Activated CD4-positive, alpha-beta T cell treated with anti-CD3 and anti-CD28 coated beads for 36 hours (primary cell): ENCODE data around the gene ARMC5. TPM values are rescaled to one million over a fixed set of nuclear protein-coding genes. Genes with fewer than 3 reads are reported as not detected.
"Not testable (repeated sequence)": the region's sequence is repeated elsewhere in the genome, so short reads cannot be mapped to it uniquely, and the experiment has no call there.

ENCODE experiments used
- ATAC-seq: fragments of 200-7000 bp; cut with Tn5 transposase; one replicate; pipeline ENCODE4 v1.10.0; 2021; ENCODE audit warnings: mild to moderate bottlenecking, moderate library complexity
- CTCF ChIA-PET: fragments of 350-600 bp; sonication (Branson Sonifier 250); formaldehyde crosslinking; loops from one replicate; lab custom pipeline; 2021; ENCODE audit warnings: antibody characterized with exemption; lab: Charles Lee
- POLR2A ChIA-PET: fragments of 350-600 bp; sonication (Branson Sonifier 250); formaldehyde crosslinking; loops from one replicate; lab custom pipeline; 2021; ENCODE audit warnings: antibody characterized with exemption, inconsistent platforms; lab: Charles Lee
- DNase-seq: peaks from one replicate; pipeline ENCODE4 v3.0.0-alpha.2; 2020
- H3K27ac Mint-ChIP-seq: one replicate; pipeline ENCODE4 v1.8.0; 2021; ENCODE audit warnings: mixed read lengths
- H3K27me3 Mint-ChIP-seq: one replicate; pipeline ENCODE4 v1.8.0; 2021; ENCODE audit warnings: mixed read lengths
- H3K36me3 Mint-ChIP-seq: one replicate; pipeline ENCODE4 v1.8.0; 2021; ENCODE audit warnings: low read depth, mixed read lengths
- H3K4me1 Mint-ChIP-seq: one replicate; pipeline ENCODE4 v1.8.0; 2021; ENCODE audit warnings: mixed read lengths
- H3K4me3 Mint-ChIP-seq: one replicate; pipeline ENCODE4 v1.8.0; 2021; ENCODE audit warnings: mild to moderate bottlenecking, moderate library complexity, mixed read lengths
- H3K9me3 Mint-ChIP-seq: one replicate; pipeline ENCODE4 v1.8.0; 2021; ENCODE audit warnings: low read depth, mixed read lengths
- intact Hi-C, 2 experiments: fragments of 100-400 bp; cut with DNase I in 1 of 2; cut with micrococcal nuclease in 1 of 2; formaldehyde crosslinking; loops; one replicate each; pipeline versions ENCODE4 v1.14.2 to v1.15.1; 2022 to 2024; cut with DNase I, micrococcal nuclease
- total RNA-seq, 2 experiments: library from RNA; stranded (reverse); gene quantifications; one replicate each; pipeline ENCODE4 v1.2.3, GENCODE V29; 2021

ARMC5 gene
- total RNA-seq, 2 experiments from 2014 or later = 7.0 to 7.9 TPM

- H3K27me3 Mint-ChIP-seq = no peaks in the 10 kb centered on the region
Observed at GRCh38 chr16:31480851-31481536, 21.7 kb downstream of the ARMC5 start.

GRCh38 chr16:31483081-31483480 is 23.8 kb downstream of the ARMC5 start, which contains the start of gene SLC5A2:
Gene SLC5A2, plus strand, starts transcription at chr16:31483123. Its CDS starts 14 bp downstream, at chr16:31483137.
- H3K4me3 Mint-ChIP-seq = no peak within 1 kb of the TSS
- intact Hi-C loops = no loop called here
- POLR2A ChIA-PET = interaction anchor here (0.6 kb wide), 1 partner anchor 290 kb away, joined by 4 read pairs; no protein-coding TSS in a partner anchor
- ATAC-seq (no peak), DNase-seq (no peak)
- no peaks in the 10 kb centered on the region for H3K36me3 Mint-ChIP-seq
- CTCF ChIA-PET = no interaction called here
- H3K4me1 Mint-ChIP-seq = peaks cover 8% of the 10 kb centered on the region
- H3K9me3 Mint-ChIP-seq = no peaks in the 10 kb centered on the region
- peaks cover 2% of the 10 kb centered on the region for H3K27me3 Mint-ChIP-seq
- no peak within 1 kb of the TSS for H3K27ac Mint-ChIP-seq

More at GRCh38 chr16:31480851-31481536, 21.7 kb downstream of the ARMC5 start:
- intact Hi-C loops = no loop called here
- H3K9me3 Mint-ChIP-seq = no peaks in the 10 kb centered on the region
- DNase-seq = no peak
- no peak overlapping the region for H3K27ac Mint-ChIP-seq
- CTCF ChIA-PET = no interaction called here
- H3K4me3 Mint-ChIP-seq = no peak overlapping the region
- POLR2A ChIA-PET = no interaction called here
- ATAC-seq = no peak
- peaks cover 19% of the 10 kb centered on the region for H3K4me1 Mint-ChIP-seq
- H3K36me3 Mint-ChIP-seq = no peaks in the 10 kb centered on the region

- H3K4me1 Mint-ChIP-seq, H3K9me3 Mint-ChIP-seq, H3K27ac Mint-ChIP-seq, H3K4me3 Mint-ChIP-seq, H3K27me3 Mint-ChIP-seq, intact Hi-C loops, DNase-seq, H3K36me3 Mint-ChIP-seq, CTCF ChIA-PET, ATAC-seq: not testable (repeated sequence)
- POLR2A ChIA-PET = interaction anchor here (0.7 kb wide), 1 partner anchor 392 kb away, joined by 3 read pairs; no protein-coding TSS in a partner anchor
Observed at GRCh38 chr16:31484048-31484447, 24.7 kb downstream of the ARMC5 start.

GRCh38 chr16:31484491-31485171 is 25.3 kb downstream of the ARMC5 start:
- Mint-ChIP-seq H3K27ac (no peak overlapping the region), H3K27me3 (peaks cover 2% of the 10 kb centered on the region), H3K36me3 (peaks cover 2% of the 10 kb centered on the region), H3K4me3 (no peak overlapping the region), H3K4me1 (peaks cover 6% of the 10 kb centered on the region), H3K9me3 (no peaks in the 10 kb centered on the region)
- CTCF ChIA-PET = no interaction called here
- ATAC-seq (no peak), DNase-seq (no peak)
- intact Hi-C loops = no loop called here
- POLR2A ChIA-PET = no interaction called here

- peaks cover 4% of the 10 kb centered on the region for H3K36me3 Mint-ChIP-seq
- CTCF ChIA-PET = interaction anchor here (0.7 to 1.1 kb wide), 2 partner anchors 24 to 25 kb away, joined by 3 read pairs; no protein-coding TSS in a partner anchor
- H3K27ac Mint-ChIP-seq = no peak overlapping the region
- POLR2A ChIA-PET = no interaction called here
- H3K27me3 Mint-ChIP-seq = peaks cover 2% of the 10 kb centered on the region
- intact Hi-C loops = no loop called here
- H3K4me3 Mint-ChIP-seq = no peak overlapping the region
- no peak for DNase-seq
- no peaks in the 10 kb centered on the region for H3K9me3 Mint-ChIP-seq
- no peak for ATAC-seq
- H3K4me1 Mint-ChIP-seq = peaks cover 6% of the 10 kb centered on the region
Observed at GRCh38 chr16:31485571-31485970, 26.3 kb downstream of the ARMC5 start.

GRCh38 chr16:31486045-31486444 is 26.7 kb downstream of the ARMC5 start:
- intact Hi-C loops = no loop called here
- ChIA-PET POLR2A (no interaction called here), CTCF (interaction anchor here (0.7 to 1.1 kb wide), 2 partner anchors 24 to 25 kb away, joined by 3 read pairs; no protein-coding TSS in a partner anchor)
- peaks cover 7% of the 10 kb centered on the region for H3K36me3 Mint-ChIP-seq
- H3K27ac Mint-ChIP-seq = no peak overlapping the region
- no peaks in the 10 kb centered on the region for H3K9me3 Mint-ChIP-seq
- peaks cover 6% of the 10 kb centered on the region for H3K4me1 Mint-ChIP-seq
- peaks cover 2% of the 10 kb centered on the region for H3K27me3 Mint-ChIP-seq
- peak overlapping the region; percentile 25 for H3K4me3 Mint-ChIP-seq
- ATAC-seq (no peak), DNase-seq (no peak)

GRCh38 chr16:31487071-31487719 is 27.9 kb downstream of the ARMC5 start:
- intact Hi-C loops = loop anchor here (1.0 kb wide), 2 partner anchors 21 to 28 kb away; partner anchors contain the start of genes ARMC5 (in 2 of the 2) and RUSF1 (in 1 of the 2)
- Mint-ChIP-seq H3K4me3 (peak overlapping the region; percentile 77), H3K9me3 (no peaks in the 10 kb centered on the region), H3K27me3 (peaks cover 2% of the 10 kb centered on the region), H3K36me3 (peaks cover 7% of the 10 kb centered on the region), H3K4me1 (peaks cover 6% of the 10 kb centered on the region), H3K27ac (no peak overlapping the region)
- no peak for DNase-seq
- ATAC-seq = no peak
- CTCF ChIA-PET = no interaction called here
- POLR2A ChIA-PET = no interaction called here

- peak; percentile 74 for DNase-seq
- peak; percentile 93 for ATAC-seq
- Mint-ChIP-seq H3K4me3 (peak overlapping the region; percentile 77), H3K4me1 (peaks cover 6% of the 10 kb centered on the region), H3K9me3 (no peaks in the 10 kb centered on the region), H3K36me3 (peaks cover 10% of the 10 kb centered on the region), H3K27me3 (peaks cover 2% of the 10 kb centered on the region), H3K27ac (no peak overlapping the region)
- POLR2A ChIA-PET = interaction anchor here (1.2 kb wide), 1 partner anchor 21 kb away, joined by 3 read pairs; the partner anchor contains the start of gene RUSF1
- intact Hi-C loops = loop anchor here (1.0 kb wide), 2 partner anchors 20 to 29 kb away; partner anchors contain the start of genes ARMC5 (in 2 of the 2) and RUSF1 (in 1 of the 2)
- CTCF ChIA-PET = interaction anchor here (1.6 kb wide), 1 partner anchor 27 kb away, joined by 6 read pairs; no protein-coding TSS in a partner anchor
Observed at GRCh38 chr16:31487720-31488467, 28.6 kb downstream of the ARMC5 start.

- Mint-ChIP-seq H3K4me3 (peak overlapping the region; percentile 26), H3K4me1 (peaks cover 6% of the 10 kb centered on the region), H3K27me3 (peaks cover 2% of the 10 kb centered on the region), H3K36me3 (peaks cover 10% of the 10 kb centered on the region), H3K9me3 (no peaks in the 10 kb centered on the region), H3K27ac (no peak overlapping the region)
- intact Hi-C loops = no loop called here
- CTCF ChIA-PET = interaction anchor here (0.8 to 1.6 kb wide), 2 partner anchors 28 to 124 kb away, joined by 3 to 6 read pairs; no protein-coding TSS in a partner anchor
- ATAC-seq (no peak), DNase-seq (no peak)
- POLR2A ChIA-PET = interaction anchor here (1.2 kb wide), 1 partner anchor 20 kb away, joined by 3 read pairs; the partner anchor contains the start of gene RUSF1
Observed at GRCh38 chr16:31488468-31489297, 29.4 kb downstream of the ARMC5 start.

- no peak for DNase-seq
- H3K27ac Mint-ChIP-seq = no peak overlapping the region
Observed at GRCh38 chr16:31489298-31489564, 29.9 kb downstream of the ARMC5 start.

More at GRCh38 chr16:31489298-31489564, 29.9 kb downstream of the ARMC5 start:
- ATAC-seq = no peak
- Mint-ChIP-seq H3K4me3 (peak overlapping the region; percentile 26), H3K9me3 (no peaks in the 10 kb centered on the region), H3K4me1 (peaks cover 6% of the 10 kb centered on the region), H3K36me3 (peaks cover 10% of the 10 kb centered on the region), H3K27me3 (peaks cover 2% of the 10 kb centered on the region)
- POLR2A ChIA-PET = interaction anchor here (1.2 kb wide), 1 partner anchor 19 kb away, joined by 3 read pairs; the partner anchor contains the start of gene RUSF1
- intact Hi-C loops = no loop called here
- CTCF ChIA-PET = interaction anchor here (0.8 to 1.6 kb wide), 2 partner anchors 29 to 123 kb away, joined by 3 to 6 read pairs; no protein-coding TSS in a partner anchor
